ENCODE results near the gene WBP1. TPM values are rescaled to one million over a fixed set of nuclear protein-coding genes. Genes with fewer than 3 reads are reported as not detected.

WBP1 gene
- total and polyA plus RNA-seq, 10 of the 15 experiments (the other 5 are each of a cell fraction or from before 2014, with no cell fraction given): 4.2 to 76.8 (median 43.8) TPM

GRCh38 chr2:74474481-74474880 lies 16.2 kb downstream of the WBP1 start (continued):
- TF ChIP-seq NR2C1 (IDR thresholded peaks at IDR 0.05): no peak

GRCh38 chr2:74474899-74475298 lies 16.7 kb downstream of the WBP1 start:
- TF ChIP-seq CTCF (IDR thresholded peaks at IDR 0.05 in 2 of 3, conservative IDR thresholded peaks at IDR 0.05 in 1 of 3; ENCODE audit: control insufficient read depth in 2 of 3, extremely low read depth in 1 of 3, insufficient read depth in 1 of 3, low read depth in 3 of 3, low read length in 3 of 3): peak; percentile 33 to 40 (median 35); a peak in 2 of 6 replicates
- no peak; the same call in 1 of the 2 replicates for TF ChIP-seq SMC3 (IDR thresholded peaks at IDR 0.05; ENCODE audit: borderline replicate concordance, low read length)
- ChIA-PET RAD21 (ENCODE audit: unreplicated experiment) (interaction anchor here (1.0 to 1.5 kb wide), 3 partner anchors 16 to 225 kb away, joined by 3 to 4 read pairs (median 4); partner anchors contain the start of gene WBP1), CTCF (interaction anchor here (0.9 to 2.6 kb wide), 11 partner anchors 8 to 226 kb away, joined by 3 to 10 read pairs (median 3); partner anchors contain the start of genes CCDC142, TTC31 and WBP1), POLR2A (interaction anchor here (0.7 to 1.6 kb wide), 3 partner anchors 9 to 111 kb away, joined by 3 to 5 read pairs (median 4); partner anchors contain the start of gene MOGS), SMC1A (ENCODE audit: uncharacterized antibody, unreplicated experiment) (interaction anchor here (0.6 to 1.4 kb wide), 4 partner anchors 8 to 152 kb away, joined by 3 to 4 read pairs (median 3); no protein-coding TSS in a partner anchor)
- H3K9ac ChIP-seq (ENCODE audit: control insufficient read depth, insufficient read depth, low read length): no peak overlapping the region
- no peak for FAIRE-seq
- no peak overlapping the region for H3K4me3 ChIP-seq
- peaks cover 0 to 3% of the 10 kb centered on the region in 2 experiments; a peak in 2 of 4 replicates for H3K36me3 ChIP-seq (ENCODE audit: control insufficient read depth in 2 of 2, insufficient read depth in 2 of 2, low read length in 1 of 2)
- H3K27ac ChIP-seq (ENCODE audit: control insufficient read depth, insufficient read depth): no peak overlapping the region
- no peak overlapping the region for H2AFZ ChIP-seq (ENCODE audit: control insufficient read depth, low read depth, low read length)
- no peak for DNase-seq (ENCODE audit: low read depth, low spot score)
- WGBS (ENCODE audit: insufficient coverage, insufficient replicate concordance, low lambda C conversion rate, missing lambda C conversion rate): 93% methylated on average over 5 of the region's 5 CpGs
- intact Hi-C loops (cut with micrococcal nuclease; ENCODE audit: unreplicated experiment) (no loop called here), in situ Hi-C loops (cut with MboI) (no loop called here)
- no peaks in the 10 kb centered on the region for H4K20me1 ChIP-seq (ENCODE audit: control insufficient read depth, insufficient read depth)
- no peak for ATAC-seq
- H3K4me1 ChIP-seq (ENCODE audit: control insufficient read depth, insufficient read depth, low read length): 0 out of 2 replicates have a peak, but pooled peaks cover 6% of the 10 kb centered on the region
- no peak overlapping the region for H3K4me2 ChIP-seq (ENCODE audit: control insufficient read depth, insufficient read depth)
- H3K9me3 ChIP-seq (replicated peaks; ENCODE audit: control insufficient read depth, insufficient read depth, low read length): no peaks in the 10 kb centered on the region
- peaks cover 10% of the 10 kb centered on the region for H3K79me2 ChIP-seq (ENCODE audit: control insufficient read depth, insufficient read depth, low read length)
- no peaks in the 10 kb centered on the region for H3K27me3 ChIP-seq (replicated peaks in 1 of 2; ENCODE audit: control insufficient read depth in 2 of 2, insufficient read depth in 2 of 2, low read length in 1 of 2)
- BruUV-seq (replicated peaks): no TSS peak
